ENCODE results near the gene USP2.

- TF ChIP-seq POLR2A (IDR thresholded peaks at IDR 0.05) (no peak), CTCF (IDR thresholded peaks at IDR 0.05) (no peak)
These were observed 30.6 kb upstream of the USP2 start for GRCh38 chr11:119412072-119412471.
